GM19351 (cell line): ENCODE results near the gene PTP4A2.
A peak's percentile ranks its signal among the peaks of the same experiment; 100 is the strongest.
"Not testable (repeated sequence)": the region's sequence is repeated elsewhere in the genome, so short reads cannot be mapped to it uniquely, and the experiment has no call there.

Experiments
- ATAC-seq: cut with Tn5 transposase; IDR thresholded peaks from one replicate; pipeline ENCODE4 v1.9.1; 2021; ENCODE audit warnings: mild to moderate bottlenecking, moderate library complexity; ENCODE audit not compliant: unreplicated experiment

PTP4A2 gene

DNA sequence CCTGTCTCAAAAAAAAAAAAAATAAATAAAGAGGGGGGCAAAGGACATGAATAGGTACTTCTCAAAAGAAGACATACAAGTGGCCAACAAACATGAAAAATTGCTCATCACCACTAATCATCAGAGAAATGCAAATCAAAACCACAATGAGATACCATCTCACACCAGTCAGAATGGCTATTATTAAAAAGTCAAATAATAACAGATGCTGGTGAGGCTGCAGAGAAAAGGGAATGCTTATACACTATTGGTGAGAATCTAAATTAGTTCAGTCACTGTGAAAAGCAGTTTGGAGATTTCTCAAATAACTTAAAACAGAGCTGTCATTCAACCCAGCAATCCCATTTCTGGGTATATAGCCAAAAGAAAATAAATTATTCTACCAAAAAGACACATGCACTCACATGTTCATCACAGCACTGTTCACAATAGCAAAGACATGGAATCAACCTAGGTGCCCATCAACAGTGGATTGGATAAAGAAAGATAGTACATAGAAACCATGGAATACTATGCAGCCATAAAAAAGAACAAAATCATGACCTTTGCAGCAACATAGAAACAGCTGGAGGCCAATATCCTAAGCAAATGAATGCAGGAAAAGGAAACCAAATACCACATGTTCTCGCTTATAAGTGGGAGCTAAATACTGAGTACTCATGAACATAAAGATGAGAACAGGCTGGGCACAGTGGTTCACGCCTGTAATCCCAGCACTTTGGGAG, 42.5 kb downstream of the PTP4A2 start:
- not testable (repeated sequence) for ATAC-seq

DNA sequence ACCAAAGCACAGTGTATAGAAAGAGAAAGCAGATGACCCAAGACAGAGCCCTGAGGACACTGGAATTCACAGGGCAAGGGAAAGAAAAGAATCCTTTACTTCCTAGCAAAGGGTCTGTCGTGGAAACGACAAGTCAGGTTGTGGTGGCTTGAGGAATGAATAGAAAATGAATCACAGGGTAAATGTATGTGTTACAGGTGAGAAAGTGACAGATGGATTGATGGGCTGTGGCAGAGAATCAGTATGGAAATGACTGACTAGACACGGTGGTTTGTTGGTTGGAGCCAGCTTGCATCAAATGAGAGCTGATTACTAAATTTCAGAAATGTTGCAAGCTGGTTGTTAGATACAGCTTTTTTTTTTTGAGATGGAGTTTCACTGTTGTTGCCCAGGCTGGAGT, 46.9 kb downstream of the PTP4A2 start:
- ATAC-seq, result peak; percentile 50

DNA sequence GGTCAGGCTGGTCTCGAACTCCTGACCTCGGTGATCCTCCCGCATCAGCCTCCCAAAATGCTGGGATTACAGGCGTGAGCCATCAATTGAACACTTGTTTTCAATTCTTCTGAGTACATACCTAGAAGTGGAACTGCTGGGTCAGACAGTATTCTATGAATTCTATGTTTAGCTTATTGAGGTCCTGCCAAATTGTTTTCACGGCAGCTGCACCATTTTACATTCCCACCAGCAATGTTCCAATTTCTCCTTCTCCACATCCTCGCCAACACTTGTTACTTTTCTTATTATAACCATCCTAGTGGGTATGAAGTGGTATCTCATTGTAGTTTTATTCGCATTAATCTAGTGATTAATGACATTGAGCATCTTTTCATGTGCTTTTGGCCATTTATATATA, 49.9 kb downstream of the PTP4A2 start:
- ATAC-seq, result no peak

DNA sequence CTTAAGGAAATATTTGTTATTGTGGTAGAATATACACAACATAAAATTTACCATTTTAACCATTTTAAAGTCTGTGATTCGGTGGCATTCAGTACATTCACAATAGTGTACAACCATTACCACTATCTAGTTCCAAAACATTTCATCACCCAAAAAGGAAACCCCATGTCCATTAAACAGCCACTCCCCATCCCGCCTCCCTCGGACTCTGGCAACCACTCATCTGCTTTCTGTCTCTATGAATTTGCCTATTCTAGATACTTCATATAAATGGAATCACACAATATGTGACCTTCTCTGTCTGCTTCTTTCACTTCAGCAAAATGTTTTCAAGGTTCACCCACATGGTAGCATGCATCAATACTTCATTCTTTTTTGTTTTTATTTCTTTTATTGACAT, 51.3 kb downstream of the PTP4A2 start:
- no peak for ATAC-seq

DNA sequence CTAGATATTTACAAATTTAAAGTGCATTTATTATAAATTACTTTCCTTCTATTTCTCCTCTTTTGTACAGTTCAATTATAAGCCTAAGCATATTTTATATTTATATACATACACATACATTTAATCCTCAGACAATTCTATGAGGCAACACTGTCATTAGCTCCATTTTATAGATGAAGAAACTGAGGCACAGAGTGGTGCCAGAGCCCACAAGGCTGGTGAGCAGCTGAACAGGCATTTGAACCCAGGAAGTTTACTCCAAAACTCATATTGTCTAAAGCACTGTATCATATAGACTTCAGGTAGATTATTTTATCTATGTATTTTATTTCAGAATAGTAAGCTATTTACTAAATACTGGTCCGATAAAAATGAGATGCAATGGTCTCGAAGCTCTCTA, 52.3 kb downstream of the PTP4A2 start:
- no peak for ATAC-seq

DNA sequence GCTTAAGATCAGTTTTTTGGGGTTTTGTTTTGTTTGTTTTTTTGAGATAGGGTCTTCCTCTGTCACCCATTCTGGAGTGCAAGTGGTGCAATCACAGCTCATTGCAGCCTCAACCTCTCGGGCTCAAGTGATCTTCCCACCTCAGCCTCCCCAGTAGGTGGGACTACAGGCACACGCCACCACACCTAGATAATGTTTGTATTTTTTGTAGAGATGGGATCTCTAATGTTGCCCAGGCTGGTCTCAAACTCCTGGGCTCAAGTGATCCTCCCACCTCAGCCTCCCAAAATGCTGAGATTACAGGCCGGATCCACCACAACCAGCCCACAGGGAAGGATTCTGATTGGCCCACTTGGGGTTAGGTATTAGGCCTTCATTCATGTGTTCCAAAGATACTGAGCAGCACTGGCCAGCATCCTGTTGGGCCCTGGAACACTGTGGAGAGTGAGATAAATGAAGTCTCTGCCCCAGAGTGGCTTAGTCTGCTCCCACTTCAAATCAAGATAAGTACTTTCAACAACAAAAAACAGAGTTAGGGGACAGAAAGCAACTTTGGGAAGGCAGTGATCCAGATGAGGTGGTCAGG, 54.7 kb downstream of the PTP4A2 start:
- ATAC-seq, result no peak

DNA sequence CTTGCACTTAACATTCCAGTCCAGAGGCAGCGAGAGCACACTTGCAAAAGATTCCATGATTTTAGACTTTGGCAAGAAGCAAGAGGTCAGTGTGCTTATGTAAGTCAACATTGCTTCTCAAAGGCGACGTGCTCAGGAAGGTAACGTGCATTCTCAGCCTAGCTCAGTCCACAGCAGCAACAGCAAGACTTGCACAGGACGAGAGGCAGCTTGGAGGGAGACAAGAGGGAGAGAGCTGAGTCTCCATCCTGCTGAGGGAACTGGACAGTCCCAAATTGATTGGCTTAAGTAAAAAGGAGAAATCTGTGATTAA, 56.5 kb downstream of the PTP4A2 start:
- no peak for ATAC-seq

DNA sequence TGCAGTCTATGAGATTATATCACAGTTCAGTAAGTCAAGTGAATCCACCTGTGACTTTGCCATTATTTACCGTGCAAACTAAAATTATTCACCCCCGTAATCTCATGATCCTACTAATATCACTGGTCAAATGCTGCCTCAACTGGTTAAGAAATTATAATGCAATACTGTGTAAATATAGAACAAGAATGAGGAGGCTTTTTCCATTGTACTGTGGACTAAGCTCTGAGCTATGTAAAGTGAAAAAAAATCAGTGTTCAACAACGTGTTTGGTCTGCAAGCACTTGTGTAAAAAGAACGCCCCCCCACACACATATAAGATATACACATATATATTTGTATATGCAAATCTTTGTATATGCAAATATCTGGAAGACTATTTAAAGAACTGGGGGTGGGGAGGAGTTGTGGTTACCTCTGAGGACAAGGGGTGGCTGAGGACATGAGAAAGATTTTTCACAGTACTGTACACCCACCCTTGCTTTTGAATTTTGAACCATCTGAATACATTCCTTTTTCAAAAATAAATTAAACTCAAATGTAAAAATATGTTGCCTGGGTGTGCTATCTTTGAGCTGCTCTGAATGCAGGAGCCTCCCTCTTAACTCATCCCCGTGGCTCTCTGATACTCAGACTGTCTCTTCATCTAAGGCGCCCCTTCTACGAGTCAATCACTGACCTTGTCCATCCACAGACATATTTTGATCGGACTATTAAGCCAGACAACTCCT, 57.0 kb downstream of the PTP4A2 start:
- no peak for ATAC-seq

DNA sequence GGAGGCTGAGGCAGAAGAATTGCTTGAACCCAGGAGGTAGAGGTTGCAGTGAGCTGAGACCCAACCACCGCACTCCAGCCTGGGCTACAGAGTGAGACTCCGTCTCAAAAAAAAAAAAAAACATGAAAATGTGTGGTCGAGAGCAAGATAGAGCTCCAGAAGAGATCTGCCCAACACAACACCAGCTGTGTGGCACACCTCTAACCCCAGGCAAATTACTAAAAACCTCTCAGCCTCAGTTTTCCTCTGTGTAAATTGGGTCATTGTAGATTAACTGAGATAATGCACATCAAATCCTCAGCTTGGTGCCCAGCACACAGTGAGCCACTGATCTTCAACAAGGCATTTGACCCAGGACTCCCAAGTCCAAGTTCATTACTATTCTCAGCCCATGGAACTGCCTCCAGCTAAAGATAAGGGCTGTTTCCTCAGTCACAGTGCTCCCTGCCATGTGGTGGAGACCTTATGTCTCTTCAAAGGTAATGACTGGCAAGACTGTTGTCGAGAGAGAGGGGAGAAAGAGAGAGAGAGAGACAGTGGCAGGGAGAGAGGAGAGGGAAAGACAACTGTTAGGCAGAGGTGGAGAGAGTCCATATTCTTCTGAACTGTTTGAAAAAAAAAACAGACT, 58.1 kb downstream of the PTP4A2 start:
- ATAC-seq, result no peak

DNA sequence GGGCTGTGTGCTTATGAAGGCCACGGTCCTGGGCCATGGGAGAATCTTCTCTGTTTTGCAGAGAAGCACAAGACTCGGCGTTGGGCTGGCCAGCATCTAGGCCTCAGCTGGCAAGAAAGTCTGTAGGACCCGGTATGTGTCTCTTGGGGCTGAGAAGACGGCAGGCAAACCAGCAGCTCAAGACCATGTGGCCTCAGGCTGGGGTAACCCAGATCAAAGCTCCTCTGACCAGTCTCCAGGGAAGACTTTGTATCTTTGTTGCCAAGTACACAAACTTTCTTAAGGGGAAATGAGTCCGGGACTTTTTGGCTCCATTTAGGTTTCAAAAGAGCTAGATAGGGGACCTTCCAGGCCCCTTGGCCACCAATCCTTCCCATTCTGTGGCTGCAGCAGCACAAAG, 60.1 kb downstream of the PTP4A2 start:
- no peak for ATAC-seq

DNA sequence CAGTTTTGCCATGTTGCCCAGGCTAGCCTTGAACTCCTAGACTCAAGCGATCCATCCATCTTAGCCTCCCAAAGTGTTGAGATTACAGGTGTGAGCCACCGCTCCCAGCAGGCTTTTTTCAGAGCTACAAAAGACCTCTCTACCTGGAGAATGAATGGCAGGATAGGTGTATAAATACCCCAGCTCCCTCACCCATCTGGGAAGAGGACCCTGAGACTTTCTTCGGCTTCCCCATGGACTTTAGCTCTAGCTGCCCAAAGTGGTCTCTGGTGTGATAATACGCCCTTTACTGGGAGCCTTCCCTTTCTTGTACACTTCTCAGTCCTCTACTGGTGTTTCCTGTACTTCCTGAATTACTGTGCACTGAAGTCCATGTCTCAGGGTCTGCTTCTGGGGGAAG, 60.6 kb downstream of the PTP4A2 start:
- no peak for ATAC-seq

DNA sequence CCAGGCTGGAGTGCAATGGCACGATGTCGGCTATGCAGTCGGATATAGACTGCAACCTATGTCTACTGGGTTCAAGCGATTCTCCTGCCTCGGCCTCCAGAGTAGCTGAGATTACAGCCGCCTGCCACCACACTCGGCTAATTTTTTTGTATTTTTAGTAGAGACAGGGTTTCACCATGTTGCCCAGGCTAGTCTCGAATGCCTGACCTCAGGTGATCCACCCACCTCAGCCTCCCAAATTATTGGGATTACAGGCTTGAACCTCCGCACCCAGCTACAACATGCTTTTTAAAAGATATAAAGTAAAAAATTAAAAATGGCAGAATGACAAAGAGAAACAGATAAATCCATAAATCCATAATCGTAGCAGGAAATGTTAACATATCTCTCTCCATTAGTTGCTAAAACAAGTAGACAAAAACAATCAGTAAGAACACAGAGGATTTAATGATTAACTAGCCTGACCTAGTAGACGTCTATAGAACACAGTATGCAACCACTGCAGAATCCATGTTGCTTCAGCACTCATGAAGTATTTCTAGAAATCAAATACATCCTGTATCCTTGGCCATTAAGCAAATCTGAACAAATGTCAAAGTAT, 62.4 kb downstream of the PTP4A2 start:
- ATAC-seq, result no peak

DNA sequence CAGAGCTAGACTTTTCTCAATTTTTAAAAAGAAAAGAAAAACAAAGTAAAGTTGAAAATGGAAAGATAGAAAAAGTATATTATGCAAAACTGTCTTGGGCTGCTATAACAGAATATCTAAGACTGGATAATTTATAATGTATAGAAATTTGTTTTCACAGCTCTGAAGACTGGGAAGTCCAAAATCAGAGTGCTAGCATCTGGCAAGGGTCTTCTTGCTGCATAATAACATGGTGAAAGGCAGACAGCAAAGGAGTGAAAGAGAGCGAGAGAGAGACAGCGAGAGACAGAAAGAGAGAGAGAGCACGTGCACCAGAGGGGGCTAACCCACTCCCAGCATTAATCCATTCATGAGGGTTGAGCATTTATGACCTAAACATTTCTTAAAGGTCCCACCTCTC, 63.2 kb downstream of the PTP4A2 start:
- no peak for ATAC-seq

DNA sequence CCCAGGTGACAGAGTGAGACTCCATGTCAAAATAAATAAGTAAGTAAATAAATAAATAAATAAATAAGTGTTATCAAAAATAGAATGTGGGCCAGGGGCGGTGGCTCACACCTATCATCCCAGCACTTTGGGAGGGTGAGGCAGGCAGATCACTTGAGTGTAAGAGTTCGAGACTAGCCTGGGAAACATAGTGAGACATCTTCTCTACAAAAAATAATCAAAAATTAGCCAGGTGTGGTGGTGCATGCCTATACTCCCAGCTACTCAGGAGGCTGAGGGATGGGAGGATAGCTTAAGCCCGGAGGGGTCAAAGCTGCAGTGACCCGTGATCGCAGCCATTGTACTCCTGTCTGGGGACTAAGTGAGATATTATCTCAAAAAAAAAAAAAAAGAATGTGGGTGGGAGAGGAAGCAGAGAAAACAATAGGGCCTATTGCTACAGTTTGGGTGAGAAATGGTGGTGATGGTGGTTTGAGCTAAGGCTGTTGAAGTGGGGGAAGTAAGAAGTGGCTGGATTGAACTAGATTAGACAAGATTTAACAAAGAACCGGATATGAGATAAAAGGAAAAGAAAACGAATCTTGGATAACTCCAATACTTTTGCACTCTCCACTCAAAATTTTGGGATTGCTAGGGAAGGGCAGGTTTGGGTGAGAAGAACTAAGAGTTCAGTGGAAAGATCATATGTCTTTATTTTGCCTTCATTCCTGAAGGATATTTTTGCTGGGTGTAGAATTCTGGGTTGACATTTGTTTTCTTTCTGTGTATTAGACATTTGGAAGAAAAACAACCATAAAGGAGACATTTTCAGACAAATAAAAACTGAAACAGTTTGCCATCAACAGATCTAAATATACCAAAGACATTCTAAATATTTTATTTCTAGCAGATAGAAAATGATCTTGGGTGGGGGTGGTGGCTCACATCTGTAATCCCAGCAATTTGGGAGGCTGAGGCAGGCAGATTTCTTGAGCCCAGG, 65.2 kb downstream of the PTP4A2 start:
- ATAC-seq, result no peak

DNA sequence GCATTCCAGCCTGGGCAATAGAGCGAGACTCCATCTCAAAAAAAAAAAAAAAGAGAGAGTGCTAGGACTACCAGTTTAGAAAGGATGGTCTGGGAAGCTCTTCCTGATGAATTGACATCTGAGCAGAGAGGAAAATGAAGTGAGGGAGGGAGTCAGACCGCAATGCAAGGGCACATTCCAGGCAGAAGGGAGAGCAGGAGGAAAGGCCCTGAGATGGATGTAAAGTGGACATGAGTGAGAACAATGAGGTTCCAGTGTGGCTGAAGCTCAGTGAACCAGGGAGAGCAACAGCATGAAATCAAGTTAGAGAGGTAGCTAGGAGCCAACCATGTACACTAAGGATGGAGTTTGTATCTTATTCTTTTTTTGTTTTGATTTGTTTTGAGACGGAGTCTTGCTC, 66.5 kb downstream of the PTP4A2 start:
- no peak for ATAC-seq

DNA sequence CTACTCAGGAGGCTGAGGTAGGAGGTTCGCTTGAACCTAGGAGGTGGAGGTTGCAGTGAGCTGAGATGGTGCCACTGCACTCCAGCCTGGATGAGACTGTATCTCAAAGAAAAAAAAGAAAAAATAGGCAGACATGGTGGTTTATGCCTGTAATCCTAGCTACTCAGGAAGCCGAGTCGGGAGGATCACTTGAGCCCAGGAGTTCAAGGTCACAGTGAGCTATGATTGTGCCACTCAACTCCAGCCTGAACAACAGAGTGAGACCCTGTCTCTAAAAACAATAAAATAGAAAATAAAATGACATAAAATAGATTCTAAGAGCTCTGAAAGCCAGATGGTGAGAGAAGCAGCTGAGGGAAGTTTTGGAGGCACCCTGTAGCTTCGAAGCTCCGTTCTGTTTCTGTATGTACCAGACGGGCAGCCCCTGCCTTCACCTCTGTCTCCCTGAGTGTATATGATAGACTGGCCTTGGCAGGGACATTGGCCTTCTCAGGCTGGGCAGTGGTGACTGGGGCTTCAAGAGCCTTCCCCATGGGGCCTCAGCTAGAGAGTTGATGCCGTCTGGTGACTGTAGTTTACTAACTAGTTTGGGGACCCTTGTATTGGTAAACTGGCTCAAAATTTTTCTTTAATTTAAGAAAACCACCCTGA, 68.0 kb downstream of the PTP4A2 start:
- no peak for ATAC-seq

DNA sequence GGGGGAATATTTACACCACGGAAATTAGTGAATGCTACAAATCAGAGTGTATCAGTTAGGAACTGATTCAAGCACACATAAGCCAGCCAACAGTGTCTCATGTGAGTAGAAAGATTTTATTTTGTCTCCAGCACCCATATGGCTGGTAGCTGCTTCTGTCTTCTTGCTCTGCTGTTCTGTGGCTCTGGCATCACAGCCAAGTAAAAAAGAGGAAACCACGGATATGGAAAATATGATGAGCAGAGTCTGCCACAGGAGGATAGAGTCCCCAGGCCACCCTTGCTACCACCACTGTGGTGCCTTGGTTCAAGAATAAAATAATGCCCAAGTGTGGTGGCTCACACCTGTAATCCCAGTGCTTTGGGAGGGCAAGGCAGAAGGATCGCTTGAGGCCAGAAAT, 68.7 kb downstream of the PTP4A2 start:
- no peak for ATAC-seq

DNA sequence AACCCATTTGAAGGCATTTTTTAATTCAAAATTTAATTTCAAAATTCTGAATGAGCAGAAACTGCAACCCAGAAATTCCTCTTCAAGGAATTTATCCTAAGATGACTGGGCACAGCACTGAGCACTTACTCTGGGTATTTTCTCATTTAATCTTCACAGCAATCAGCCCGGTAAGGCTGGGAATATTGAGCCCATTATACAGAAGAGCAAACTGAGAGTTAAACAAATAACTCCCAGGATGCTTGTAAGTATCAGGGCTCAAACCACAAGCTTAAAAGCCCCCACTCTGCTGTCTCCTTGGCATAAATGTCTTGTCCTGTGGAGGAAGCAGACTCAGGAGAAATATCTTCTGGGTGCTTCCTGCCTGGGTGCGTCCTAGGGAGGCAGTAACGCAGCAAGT, 69.3 kb downstream of the PTP4A2 start:
- ATAC-seq, result no peak

DNA sequence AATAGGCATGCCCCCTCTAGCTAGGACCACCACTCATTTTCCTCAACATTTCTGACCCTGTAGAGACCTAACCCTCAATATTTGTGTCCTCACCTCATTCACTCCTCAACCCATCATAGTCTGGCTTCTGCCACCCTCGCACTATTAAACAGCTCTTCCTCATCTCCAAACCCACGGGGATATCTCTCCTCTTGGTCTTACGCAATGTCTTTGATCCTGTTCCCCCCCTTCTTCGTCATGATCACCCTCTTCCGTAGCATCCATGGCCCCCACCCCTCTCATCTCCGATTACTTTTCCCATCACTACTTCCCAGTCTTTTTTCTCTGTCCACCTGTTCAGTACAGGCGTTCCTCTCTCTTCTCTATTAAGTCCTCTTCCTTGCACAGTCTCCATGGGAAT, 70.6 kb downstream of the PTP4A2 start:
- ATAC-seq, result no peak

DNA sequence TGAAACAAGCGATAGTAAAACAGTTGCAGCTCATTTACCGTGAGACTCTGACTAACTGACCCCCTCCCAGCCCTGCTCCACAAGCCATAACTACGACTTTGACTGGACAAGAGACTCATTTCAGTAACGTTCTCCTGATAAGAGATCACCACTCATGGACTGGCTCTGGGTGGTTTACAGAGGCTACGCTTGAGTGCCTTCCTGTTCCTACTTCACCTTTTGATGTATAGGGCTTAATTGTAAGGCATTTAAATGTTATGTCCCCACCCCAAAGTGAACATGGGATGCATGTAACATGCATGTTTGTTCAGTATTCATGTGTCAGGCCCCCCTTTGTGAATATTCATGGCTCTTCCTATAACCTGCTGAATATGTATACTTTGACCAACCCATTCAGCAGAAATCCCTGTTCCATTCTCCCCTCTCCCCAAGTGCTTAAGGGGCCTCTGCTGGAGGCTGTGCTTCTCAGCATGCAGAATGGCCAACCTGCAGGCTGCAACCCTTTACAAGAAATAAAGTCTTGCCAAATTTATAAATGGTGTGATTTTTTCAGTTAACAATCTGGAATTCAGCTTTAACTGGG, 71.6 kb downstream of the PTP4A2 start:
- ATAC-seq, result peak; percentile 67
